NCI-H446 (cell line): Measurements from ENCODE around the gene ERAL1.
"Not testable (repeated sequence)": the region's sequence is repeated elsewhere in the genome, so short reads cannot be mapped to it uniquely, and the experiment has no call there.

Experiments
- DNase-seq, 2 experiments: peaks; one replicate each; lab custom pipeline; 2025; lab: John Stamatoyannopoulos, UW

Gene ERAL1

DNA sequence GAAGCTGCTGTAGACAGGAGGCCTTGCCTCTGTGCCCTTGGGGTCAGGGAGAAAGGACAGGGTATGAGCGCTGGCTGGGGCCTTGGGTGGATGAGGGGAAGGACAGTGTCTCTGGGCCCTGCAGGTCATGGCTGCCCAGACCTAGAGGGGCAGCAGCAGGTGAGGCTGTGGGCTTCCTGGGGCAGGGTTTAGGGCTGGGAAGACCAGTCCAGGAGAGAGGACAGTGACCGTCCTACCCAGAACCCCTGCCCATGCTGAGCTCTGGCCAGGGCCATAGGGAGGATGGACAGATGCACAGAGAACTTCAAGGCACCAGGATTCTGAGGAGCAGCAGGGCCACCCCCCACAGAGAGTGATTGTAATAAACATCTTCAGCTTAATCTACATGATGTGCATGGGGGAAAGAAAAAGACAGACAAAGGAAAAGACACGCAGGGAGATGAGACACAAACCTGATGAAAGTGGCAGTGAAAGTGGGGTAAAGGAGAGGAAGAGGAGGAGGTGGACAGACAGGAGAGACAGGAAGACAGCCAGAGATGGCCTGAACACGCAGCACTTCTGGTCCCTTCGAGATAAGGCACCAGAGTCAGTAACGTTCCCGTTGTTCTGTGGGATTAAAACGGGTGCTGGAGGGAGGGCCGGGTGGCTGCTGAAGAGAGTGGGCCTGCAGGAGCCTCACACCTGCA lies 25.2 kb downstream of the ERAL1 start:
- no peak for DNase-seq

GRCh38 chr17:28880572-28880945 lies 25.7 kb downstream of the ERAL1 start:
- no peak for DNase-seq

DNA sequence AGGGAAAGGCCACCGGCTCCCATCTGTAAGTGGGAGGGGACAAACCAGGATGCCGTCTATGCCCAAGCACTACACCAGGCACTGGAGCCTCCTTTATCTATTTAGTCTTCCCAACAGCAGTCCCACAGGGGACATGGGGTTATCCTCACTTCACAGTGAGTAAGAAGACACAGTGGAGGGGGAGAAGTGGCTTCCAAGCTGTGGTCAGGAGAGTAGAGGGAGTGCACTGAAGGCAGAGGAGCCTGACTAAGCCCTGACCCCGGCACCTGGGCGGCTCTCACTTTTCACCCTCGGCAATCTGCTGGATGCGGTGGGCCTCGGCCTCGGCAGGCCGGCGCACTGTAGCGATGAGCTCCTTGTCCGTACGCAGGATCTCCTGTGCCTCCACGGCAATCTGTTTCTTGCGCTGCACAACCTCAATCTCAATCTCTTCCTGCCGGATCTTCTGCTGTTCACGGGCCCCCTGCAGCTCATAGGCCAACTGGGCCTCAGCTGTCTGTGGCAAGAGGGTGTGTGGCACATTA lies 26.8 kb downstream of the ERAL1 start:
- no peak for DNase-seq

GRCh38 chr17:28882154-28882895 lies 27.5 kb downstream of the ERAL1 start:
- no peak for DNase-seq

DNA sequence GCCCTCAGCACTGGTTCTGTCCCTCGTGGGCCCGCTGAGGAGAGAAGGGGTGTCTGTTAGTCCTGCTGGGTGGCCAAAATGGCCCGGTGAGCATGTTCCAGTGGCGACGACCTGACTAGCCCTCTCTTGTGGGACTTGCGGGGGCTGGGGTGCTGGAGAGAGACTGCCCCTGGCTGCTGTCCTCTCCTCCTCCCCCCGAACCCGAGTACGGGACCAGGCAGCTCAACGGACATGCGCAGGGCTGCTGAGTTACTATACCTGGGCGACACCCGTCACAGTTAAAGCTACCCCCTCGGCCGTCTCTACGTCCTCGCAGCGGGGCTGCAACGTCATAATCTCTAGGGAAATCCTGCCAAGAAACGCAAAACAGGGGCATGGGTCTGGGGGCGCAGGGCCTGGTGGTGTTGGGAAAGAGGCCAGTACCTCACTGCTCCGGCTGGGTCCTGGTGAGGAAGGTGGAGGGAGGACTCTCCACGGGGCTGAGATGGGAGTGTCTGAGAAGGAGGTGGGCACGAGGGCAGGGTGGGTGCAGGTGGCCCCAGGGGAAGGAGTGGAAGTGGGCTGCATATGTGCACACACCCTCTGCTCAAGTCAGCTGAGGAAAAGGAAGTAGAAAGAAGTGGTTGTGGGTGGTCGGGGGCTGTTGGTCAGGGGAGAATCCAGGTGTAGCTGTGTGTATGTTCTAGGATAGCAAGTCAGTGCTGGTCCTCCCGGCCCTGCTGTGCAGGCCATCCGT lies 29.3 kb downstream of the ERAL1 start:
- DNase-seq: no peak

DNA sequence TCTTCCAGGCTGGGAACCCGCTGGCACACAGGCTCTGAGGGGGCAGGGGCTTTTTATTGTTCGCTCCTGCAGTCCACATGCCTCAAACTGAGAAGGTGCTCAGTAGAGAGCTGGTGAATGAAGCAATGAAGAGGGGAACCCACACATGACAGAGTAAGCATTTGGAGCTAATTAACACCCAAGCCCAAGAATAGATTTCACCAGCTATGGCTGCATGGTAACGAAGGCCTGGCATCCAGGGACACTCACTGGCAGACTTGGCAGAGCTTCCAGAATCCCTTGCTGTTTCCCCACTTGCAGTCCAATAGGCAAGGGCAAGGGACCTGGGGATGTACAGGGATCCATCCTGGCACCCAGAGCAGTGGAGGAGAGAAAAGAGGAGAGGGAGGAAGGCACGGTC lies 30.5 kb downstream of the ERAL1 start:
- DNase-seq: no peak

GRCh38 chr17:28885951-28886350 lies 31.1 kb downstream of the ERAL1 start:
- DNase-seq: no peak

DNA sequence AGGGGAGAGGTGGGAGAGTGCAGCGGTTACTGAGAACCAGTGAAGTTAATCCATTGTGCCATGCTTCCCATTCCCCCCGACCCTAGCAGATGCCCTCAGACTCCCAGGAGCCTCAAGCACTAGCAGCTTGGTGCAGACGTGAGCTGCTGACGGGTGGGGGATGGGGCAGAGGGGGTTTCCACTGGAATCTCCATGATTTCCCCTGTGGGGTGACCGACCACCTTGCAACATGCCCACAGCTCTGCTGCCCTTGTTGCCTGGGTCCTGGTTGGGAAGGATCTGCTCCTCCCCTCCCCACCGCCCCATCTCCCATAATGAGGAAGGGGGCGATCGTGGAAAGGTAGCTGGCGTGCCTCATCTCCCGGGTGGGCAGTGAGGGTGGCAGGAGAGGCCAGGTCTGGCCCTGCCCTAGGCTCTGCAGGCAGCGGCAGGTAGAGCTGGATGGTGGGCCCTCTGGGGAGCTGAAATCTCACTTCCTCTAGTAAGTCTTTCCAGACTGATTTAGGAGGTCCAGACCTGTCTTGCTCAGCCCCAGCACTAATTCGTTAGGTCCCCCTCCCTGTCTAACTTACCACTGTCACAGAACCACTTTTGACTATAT lies 33.2 kb downstream of the ERAL1 start:
- no peak for DNase-seq

- no peak for DNase-seq
Measured at GRCh38 chr17:28888832-28889231, 34.0 kb downstream of the ERAL1 start.

DNA sequence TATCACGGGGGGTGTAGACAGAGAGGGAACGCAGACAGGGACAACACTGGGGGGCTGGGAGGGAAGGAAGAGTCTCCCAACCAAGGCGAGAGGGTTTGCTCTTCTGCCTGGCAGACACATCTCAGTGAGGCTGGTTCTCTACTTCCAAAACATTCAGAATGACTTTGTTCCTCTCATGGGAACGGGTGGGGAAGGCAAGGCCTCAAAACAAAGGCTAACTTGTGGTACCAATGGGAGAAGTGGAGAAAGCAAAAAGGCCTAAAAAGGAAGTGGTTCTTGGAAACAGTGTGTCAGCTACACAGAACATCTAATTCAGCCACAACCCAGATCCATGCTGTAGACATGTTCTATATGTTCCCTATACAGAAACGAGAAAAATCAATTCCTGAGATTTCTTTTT lies 35.2 kb downstream of the ERAL1 start:
- no peak for DNase-seq

DNA sequence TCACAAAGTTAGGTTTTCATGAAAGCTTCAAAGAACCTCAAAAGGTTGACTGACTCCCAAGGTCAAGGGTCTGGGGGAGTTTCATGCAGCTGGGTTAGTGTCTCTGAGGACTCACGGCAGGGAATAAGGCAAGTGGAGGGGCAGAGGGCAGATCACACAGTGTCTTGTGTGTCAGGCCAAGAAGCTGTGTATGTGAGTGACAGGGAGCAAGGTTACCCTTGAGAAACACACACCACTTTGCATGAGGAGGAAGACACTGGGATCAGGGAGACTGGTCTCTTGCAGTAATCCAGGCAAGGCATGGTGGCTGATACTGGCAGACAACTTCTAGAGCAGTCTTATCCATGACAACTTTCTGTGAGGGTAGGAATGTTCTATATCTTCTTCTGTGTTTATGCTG lies 36.4 kb downstream of the ERAL1 start:
- DNase-seq: no peak

DNA sequence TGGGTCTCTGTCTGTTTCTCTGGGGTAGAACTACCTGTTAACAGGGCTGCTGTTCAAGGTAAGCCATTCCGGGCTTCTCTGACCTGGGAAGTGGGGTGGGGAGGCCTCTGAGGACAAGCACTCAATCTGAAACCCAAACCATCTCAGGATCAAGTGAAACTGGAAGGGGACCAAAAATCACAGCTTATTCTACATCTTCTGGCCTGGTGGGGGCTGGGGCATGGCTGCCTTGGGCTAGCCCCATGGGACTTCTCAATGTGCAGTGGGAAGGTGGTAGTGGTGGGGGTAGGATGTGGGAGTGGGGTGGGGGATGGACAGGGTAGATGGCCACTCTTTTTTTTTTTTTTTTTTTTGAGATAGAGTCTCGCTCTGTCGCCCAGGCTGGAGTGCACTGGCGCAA lies 37.2 kb downstream of the ERAL1 start:
- DNase-seq: no peak

DNA sequence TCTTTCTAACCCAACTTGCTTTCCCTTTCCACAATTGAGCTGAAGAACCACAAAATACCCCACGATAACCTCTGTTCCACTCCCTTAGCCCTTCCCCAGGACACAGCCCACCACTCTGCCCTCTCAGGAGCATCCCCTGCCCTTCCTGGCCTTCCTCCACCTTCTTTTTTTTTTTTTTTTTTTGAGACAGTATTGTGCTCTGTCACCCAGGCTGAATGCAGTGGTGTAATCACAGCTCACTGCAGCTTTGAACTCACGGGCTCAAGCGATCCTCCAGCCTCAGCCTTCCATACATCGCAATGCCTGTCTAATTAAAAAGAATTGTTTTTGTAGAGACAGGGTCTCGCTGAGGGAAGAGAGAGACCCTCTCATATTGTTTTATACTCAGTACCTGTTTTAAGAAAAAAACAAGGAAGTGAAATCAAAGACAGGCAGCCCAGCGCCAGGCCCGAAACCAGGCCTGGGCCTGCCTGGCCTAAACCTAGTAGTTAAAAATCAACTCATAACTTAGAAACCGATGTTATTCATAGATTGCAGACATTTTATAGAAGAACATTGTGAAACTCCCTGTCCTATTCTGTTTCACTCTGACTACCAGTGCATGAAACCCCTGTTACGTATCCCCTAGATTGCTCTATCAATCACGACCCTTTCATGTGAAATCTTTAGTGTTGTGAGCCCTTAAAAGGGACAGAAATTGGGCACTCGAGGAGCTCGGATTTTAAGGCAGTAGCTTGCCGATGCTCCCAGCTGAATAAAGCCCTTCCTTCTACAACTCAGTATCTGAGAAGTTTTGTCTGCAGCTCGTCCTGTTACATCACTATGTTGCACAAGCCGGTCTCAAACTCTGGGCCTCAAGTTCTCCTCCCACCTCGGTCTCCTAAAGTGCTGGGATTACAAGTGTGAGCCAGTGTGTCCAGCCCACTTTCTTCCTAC lies 38.7 kb downstream of the ERAL1 start:
- not testable (repeated sequence) for DNase-seq

DNA sequence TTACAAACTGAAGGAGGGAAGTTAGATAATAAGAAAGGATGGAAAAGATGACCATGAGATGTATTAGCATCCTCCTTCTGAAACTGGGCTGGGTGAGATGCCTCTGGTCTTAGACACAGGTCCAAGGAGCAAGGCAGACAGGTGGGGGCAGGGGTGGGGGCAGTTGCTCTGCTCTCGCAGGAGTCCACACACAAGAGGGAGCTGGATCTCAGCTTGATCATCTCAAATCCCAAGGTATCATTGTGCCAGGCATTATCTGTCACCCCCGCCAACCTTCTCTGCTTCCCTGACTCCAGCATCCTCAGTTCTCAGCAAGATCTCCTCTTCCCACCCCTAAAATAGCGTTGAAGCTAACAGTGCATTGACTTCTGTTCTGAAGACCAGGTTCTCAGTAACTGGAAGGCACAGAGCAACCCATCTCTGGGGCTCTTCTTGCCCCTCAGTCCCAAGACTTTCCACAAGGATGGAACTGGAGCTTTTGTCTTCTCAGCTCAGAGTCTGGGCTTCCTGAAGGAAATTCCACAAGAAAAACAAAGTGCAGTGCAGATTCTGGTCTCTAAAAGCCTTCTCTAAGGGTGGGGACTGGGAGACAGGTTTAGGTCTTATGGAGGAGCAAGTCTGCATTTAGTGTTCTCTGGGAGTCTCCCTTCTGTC lies 41.1 kb downstream of the ERAL1 start:
- DNase-seq: no peak

- no peak for DNase-seq
Measured at GRCh38 chr17:28896491-28896883, 41.7 kb downstream of the ERAL1 start.

DNA sequence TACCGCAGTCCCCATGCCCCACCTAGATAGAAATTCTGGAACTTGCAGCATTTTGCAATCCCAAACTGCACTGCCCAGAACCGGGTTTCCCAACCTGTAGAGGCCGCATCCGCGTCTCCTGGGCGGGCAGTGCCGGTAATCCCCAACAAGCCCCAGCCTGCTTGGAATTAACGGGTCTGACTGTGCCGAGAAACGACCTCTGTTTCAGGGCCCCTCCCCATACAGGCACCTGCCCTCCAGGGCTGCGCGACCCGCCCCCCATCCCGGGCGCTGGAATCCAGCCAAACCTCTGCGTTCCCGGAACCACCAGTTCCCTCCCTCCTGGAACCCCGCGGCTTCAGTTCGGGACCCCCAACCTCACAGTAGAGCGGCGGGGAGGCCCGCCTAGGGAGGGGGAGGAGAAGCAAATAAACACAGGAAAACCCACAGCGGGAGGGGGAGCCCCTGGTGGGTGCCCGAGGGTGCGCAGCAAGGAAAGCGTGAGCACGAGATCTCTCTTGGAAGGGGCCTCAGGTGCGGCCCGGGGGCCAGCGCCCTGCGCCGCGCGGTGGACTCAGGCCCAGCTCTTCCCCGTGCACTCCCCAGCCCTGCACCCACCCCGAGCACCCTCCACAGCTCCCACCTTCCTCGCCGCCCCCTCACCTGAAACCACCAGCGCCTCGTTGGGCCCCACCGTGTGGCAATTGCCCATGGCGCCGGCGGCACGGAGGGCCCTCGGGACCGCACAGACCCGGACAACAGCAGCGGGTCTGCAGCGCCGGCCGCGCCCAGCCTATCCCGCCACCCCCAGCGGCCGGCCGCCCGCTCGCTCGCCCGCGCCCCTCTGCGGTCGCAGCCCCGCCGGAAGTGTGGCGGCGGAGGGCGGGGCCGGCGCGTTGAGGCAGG lies 42.3 kb downstream of the ERAL1 start, which contains the start of gene FLOT2:
Gene FLOT2 (minus strand): TSS at position 850 of the 885 bp plus-strand sequence. CDS start 159 bp downstream, at position 691.
- DNase-seq: peak in 1 of 2 experiments; percentile 39

DNA sequence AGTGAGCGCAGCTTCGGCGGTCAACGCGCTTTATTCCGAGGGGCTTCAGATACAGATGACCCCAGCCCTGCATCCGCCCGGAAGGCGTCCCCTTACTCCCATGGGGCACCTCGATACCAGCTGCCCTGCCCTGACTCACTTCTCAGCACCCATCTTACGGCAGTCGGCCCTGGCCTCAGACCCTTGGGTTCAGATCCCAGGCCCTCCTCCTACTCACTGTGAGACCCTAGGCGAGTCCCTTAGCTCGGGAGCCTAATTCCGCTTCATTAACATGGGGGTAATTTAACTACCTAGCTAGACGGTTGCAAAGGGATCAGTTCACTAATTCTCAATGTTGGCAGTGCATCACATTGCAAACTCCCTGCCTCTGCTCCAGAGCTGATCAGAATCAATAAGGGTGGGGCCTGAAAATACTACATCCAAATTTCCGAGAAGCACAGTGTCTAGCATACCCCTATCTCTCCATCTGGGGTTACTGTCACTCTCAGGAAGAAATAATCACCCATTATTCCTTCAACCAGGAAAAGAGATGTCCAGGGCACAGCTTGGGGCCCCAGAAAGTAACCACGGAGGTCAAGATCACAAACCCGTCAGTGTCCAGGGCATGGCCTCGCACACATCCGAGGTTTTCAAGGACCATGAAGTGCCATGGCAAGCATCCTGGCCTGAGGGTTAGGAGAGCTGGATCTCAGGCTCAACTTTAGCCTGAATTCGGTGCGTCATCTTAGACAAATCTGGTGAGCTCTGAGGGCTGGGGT lies 43.1 kb downstream of the ERAL1 start:
- DNase-seq: no peak

GRCh38 chr17:28898527-28898955 lies 43.7 kb downstream of the ERAL1 start:
- DNase-seq: no peak
